ENCODE data around the gene ATP1B1. TPM values are rescaled to one million over a fixed set of nuclear protein-coding genes. Genes with fewer than 3 reads are reported as not detected.

ATP1B1 gene
- total RNA-seq, 1 donor from 2014 or later = 385 TPM

DNA sequence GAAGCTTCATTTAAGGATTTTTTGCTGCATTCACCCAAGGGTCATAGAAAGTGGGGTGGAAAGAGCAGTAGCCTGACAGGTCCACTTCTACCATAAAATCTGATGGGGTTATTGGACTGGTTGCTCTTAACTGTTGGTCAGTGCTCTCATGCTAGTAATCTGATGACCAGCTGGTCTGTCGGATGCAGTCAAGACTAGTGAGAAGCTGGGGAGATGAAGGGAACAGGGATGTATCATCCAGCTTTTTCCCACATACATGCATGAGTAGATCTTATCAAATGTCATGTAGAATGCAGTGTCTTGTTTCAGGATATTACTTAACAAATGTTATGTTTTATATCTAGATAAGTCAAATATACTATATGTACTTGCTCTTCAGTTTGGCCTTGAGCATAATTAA lies 11.1 kb downstream of the ATP1B1 start:
- no peak overlapping the region for H3K4me3 ChIP-seq
- intact Hi-C loops (cut with micrococcal nuclease) = no loop called here
- TF ChIP-seq CTCF (IDR thresholded peaks at IDR 0.05; ENCODE audit: borderline replicate concordance) = no peak
- no peak for DNase-seq
- H3K4me1 ChIP-seq = peaks cover 93% of the 10 kb centered on the region
- H3K27me3 ChIP-seq (ENCODE audit: low read depth) = no peaks in the 10 kb centered on the region
- peak overlapping the region; percentile 97 for H3K27ac ChIP-seq (replicated peaks)
- no peaks in the 10 kb centered on the region for H3K9me3 ChIP-seq (replicated peaks)
- peaks cover 27% of the 10 kb centered on the region for H3K36me3 ChIP-seq

DNA sequence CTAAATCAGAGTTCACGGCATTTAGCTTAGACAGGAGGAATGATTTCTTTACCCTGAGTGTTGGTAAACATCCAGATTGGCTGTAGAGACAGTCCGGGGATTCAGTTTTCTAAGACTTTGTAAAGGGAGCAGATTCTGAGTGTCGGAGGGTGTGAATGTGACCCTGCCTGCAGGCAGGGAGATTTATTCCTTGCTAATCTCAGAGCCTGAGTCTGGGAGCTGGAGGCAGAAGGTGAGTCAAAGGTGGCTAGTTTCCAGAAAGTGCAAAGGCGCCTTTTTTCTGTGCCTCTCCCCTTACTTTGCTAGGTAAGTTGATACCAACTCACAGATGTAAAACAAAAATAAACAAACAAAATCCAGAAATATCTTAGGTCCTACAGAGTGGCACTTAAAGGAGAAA lies 11.7 kb downstream of the ATP1B1 start:
- H3K27me3 ChIP-seq (ENCODE audit: low read depth) = no peaks in the 10 kb centered on the region
- no peak for DNase-seq
- no peak overlapping the region for H3K4me3 ChIP-seq
- peaks cover 93% of the 10 kb centered on the region for H3K4me1 ChIP-seq
- no peaks in the 10 kb centered on the region for H3K9me3 ChIP-seq (replicated peaks)
- no peak for TF ChIP-seq CTCF (IDR thresholded peaks at IDR 0.05; ENCODE audit: borderline replicate concordance)
- peak overlapping the region; percentile 97 for H3K27ac ChIP-seq (replicated peaks)
- intact Hi-C loops (cut with micrococcal nuclease) = no loop called here
- H3K36me3 ChIP-seq = peaks cover 21% of the 10 kb centered on the region

GRCh38 chr1:169119405-169119804 lies 12.9 kb downstream of the ATP1B1 start:
- Histone ChIP-seq H3K4me3 (no peak overlapping the region), H3K4me1 (peaks cover 91% of the 10 kb centered on the region), H3K36me3 (peaks cover 9% of the 10 kb centered on the region), H3K27ac (replicated peaks) (peak overlapping the region; percentile 97), H3K27me3 (ENCODE audit: low read depth) (no peaks in the 10 kb centered on the region), H3K9me3 (replicated peaks) (no peaks in the 10 kb centered on the region)
- no peak for TF ChIP-seq CTCF (IDR thresholded peaks at IDR 0.05; ENCODE audit: borderline replicate concordance)
- intact Hi-C loops (cut with micrococcal nuclease) = no loop called here
- no peak for DNase-seq

DNA sequence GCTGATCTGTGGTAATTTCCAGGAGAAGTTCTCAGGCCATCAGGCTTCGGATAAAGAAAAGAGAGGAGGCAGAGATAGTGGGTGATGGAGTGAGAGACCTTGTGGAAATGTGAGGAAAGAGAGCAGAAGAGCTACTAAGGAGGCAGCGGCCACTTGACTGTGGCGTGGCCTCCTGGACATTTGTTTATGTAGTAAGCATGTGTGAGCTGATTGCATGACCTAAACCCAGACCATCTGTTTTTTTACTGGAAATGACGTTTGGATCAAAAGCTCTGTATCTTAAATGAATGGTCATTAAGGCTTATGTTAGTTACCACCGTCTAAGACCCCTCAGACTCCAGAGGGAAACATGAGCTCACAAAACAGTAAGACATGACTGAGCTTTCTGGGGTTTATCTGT lies 13.6 kb downstream of the ATP1B1 start:
- H3K4me3 ChIP-seq = no peak overlapping the region
- DNase-seq = no peak
- peaks cover 84% of the 10 kb centered on the region for H3K4me1 ChIP-seq
- no peaks in the 10 kb centered on the region for H3K9me3 ChIP-seq (replicated peaks)
- H3K36me3 ChIP-seq = peaks cover 9% of the 10 kb centered on the region
- no peaks in the 10 kb centered on the region for H3K27me3 ChIP-seq (ENCODE audit: low read depth)
- no peak for TF ChIP-seq CTCF (IDR thresholded peaks at IDR 0.05; ENCODE audit: borderline replicate concordance)
- H3K27ac ChIP-seq (replicated peaks) = peak overlapping the region; percentile 97
- intact Hi-C loops (cut with micrococcal nuclease) = loop anchor here (10.0 kb wide), 1 partner anchor 515 kb away; no protein-coding TSS in a partner anchor

DNA sequence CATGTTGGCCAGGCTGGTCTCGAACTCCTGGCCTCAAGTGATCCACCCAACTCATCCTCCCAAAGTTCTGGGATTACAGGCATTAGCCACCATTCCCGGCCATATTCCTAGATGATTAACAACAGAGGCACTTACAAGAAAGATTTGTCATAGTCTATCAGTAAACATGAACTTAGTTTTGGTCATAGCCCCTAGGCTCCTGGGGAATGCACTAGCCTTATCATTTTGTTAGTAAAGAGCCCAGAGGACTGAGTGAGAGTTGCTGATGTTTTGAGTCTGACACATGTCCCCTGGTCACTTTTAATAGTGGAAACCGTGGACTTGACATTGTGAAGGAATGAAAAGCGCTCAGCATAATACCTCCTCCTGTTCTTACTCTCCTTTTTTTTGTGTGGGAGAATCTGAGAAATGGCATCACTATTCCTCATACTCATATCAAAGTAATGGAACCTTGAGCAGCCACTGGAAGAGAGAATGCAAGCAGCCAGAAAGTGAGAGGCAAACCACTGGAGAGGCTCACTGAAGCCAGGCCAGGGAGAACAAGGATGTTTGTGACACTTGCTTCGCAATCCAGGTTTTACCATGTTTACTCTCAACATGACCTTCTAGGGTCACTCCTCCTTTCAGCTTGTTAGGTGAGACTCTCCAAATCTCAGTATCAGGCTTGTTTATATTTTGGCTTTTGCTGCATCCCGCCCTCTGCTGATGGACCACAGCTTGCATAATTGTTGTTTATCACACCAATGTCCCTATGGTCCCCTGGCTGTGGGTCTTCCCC lies 14.8 kb downstream of the ATP1B1 start:
- Histone ChIP-seq H3K27ac (replicated peaks) (peak overlapping the region; percentile 60), H3K36me3 (peaks cover 22% of the 10 kb centered on the region), H3K27me3 (ENCODE audit: low read depth) (no peaks in the 10 kb centered on the region), H3K9me3 (replicated peaks) (no peaks in the 10 kb centered on the region), H3K4me3 (no peak overlapping the region), H3K4me1 (peaks cover 77% of the 10 kb centered on the region)
- intact Hi-C loops (cut with micrococcal nuclease) = loop anchor here (10.0 kb wide), 1 partner anchor 517 kb away; no protein-coding TSS in a partner anchor
- TF ChIP-seq CTCF (IDR thresholded peaks at IDR 0.05; ENCODE audit: borderline replicate concordance) = no peak
- no peak for DNase-seq

Measured in left ventricle myocardium inferior (tissue), 1 donor.